Stimulated activated CD8-positive, alpha-beta memory T cell treated with anti-CD3 and anti-CD28 coated beads, Interleukin-12 subunit alpha, Interleukin-12 subunit beta, amount 100 ng/mL, for 1 hour (primary cell): ENCODE data around the gene LYPD6.
"Not testable (repeated sequence)": the region's sequence is repeated elsewhere in the genome, so short reads cannot be mapped to it uniquely, and the experiment has no call there.

ENCODE experiments used
- DNase-seq: peaks from one replicate; pipeline ENCODE4 v3.0.0-alpha.2; 2020; ENCODE audit warnings: low read depth

The LYPD6 gene, protein sequence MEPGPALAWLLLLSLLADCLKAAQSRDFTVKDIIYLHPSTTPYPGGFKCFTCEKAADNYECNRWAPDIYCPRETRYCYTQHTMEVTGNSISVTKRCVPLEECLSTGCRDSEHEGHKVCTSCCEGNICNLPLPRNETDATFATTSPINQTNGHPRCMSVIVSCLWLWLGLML

DNA sequence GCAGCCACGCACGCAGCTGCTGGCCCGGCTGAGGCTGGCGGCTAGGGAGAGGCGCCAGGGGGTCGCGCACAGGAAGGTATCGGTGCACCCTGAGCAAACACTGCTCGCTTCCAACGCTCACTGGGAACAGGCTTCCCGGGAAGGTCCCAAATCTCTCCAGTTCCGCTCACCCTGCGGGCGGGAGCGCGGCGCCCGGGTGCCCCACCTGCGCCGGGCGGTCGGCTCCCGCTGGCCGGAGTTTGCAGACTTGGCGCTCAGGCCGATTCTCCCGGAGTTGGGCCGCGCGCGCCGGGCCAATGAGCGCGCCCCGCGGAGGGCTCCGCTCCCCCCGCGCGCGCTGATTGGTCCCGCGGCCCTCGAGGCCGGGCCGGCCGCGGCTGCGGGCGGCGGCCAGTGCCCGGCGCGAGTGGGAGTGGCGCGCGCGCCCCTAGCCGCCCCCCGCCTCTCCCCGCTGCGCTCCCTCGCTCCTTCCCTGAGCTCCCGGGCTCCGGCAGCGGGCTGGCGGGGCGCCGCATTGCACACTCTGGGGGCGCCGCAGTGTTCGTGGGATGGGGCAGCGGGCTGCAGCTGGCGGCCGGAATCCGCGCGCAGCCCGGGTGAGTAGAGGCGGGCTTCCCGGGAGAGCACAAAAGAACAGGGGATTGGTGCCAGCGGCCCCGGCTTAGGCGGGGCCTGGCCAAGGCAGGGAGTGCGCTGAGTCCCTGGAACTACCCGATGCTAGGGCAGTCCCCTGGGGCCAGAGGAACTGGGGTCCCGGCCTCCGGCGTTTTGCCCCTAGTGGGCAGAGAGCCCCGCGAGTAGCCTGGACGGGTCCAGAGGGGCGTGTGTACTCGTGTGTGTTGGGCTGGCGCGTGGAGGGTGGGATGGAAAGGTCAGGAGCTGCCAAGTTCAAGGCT, at the start of gene LYPD6:
Gene LYPD6, plus strand, starts transcription at position 461 of the 896 bp plus-strand sequence. CDS start 107,122 bp downstream, outside the sequence.
- DNase-seq, result no peak

DNA sequence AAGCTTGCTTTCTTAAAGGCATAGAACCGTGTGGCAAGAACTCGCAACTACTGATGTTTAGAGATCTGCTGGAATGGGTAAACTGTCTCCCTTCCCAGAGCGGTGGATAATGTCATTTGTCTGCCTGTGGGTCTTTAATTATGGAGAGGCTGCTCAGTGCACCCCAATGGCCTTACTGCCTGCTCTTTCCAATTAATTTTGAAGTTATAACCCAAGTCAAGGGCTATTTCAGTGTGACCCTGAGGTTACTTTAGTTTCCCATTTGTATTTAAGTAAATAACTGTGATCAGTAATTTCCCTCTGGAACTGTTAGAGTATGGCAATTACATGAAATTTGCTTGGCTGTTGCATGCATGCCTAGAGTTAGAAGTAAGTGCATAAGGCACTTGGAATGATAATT, 48.9 kb upstream of the LYPD6 start:
- no peak for DNase-seq

DNA sequence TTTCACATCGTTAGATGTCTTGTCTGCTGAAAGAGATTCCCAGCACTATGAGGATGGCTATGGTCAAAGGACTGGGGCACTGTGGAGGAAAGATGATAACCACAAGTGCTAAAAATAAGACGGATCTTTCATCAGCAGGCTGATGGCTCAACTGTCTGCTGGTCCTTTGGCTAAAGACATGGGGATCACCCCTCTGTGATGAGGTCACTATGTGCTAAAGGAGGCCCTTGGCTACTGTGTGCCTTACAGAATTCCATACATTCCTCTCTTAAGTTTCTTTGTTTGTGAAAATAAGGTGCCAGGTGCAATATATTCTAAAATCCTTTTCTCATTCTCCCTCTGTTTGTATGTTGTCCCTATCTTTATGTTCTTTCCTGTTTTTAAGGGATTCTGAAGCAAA, 39.7 kb upstream of the LYPD6 start:
- DNase-seq, result no peak

DNA sequence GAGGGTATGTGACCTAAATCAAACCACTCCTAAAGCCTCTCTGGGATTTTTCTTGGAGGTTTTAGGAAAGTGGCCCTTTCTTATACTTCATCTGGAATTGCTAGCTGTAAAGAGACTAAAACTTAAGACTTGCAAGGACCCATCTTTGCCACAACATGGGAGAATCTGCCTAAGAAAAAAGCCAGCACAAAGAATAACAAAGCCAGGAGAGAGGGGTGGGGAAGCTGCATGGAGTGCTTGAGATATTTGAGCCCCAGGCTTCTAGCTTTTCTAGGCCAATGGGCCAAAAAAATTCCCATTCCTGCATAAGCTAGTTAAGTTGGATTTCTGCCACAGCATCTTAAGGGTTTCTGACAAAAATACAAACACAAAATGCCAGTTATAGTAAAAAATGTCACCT, 38.5 kb upstream of the LYPD6 start:
- no peak for DNase-seq

DNA sequence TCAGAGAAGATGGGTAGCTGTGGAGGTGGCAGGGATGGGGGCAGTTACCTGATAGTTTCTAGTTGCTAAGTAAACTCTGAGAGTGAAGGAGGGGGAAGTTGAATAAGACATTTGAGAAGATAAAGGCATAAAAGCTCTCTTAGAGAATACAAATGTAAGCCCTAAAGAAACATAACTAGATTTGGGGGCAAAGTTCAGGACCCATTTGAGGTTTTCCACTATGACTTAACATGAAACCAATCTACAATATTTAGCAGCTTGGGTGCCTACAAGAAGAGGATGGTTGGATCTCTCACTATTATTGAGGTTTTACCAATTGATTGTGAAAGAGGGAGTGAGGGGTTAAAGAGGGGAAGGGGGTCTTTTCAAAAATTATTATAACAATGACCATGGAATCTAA, 34.4 kb upstream of the LYPD6 start:
- DNase-seq, result no peak

DNA sequence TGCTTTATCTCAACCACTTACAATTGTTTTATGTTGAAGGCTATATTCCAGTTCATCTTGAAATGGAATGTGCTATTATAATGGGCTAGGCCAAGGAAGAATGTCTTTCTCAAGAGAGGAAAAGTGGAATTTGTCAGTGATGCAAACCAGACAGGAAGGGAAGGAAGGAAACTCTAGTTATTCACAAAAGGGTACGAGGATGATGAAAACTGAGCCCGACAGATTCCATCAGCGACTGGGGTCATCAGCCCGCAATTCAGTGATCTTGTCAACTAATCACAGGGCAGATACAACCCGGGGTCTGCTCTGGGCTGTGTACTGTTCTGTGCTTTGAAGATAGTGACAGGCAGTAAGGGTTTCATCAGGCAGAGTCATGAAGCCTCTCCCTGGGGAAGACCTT, 23.4 kb upstream of the LYPD6 start:
- DNase-seq, result no peak

DNA sequence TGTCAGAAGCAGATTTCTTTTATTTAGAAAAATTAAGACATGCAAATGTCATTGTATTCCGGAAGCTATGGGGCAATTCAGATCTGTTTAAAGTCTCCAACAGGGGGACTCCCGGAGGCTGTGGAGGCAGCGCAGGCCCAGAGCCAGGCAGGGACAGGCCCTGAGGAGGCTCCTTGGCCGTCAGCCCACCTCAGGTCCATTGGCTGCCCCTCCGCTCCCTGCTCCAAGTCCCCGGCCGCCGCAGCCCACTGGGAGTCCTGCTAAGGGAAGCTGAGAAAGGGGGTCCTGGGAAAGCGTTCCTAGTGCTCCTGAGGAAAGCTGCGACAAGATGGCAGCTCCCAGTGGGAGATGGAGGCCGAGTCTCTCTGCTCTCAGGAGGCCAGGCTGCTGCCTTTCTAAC, 20.0 kb upstream of the LYPD6 start:
- DNase-seq, result no peak

DNA sequence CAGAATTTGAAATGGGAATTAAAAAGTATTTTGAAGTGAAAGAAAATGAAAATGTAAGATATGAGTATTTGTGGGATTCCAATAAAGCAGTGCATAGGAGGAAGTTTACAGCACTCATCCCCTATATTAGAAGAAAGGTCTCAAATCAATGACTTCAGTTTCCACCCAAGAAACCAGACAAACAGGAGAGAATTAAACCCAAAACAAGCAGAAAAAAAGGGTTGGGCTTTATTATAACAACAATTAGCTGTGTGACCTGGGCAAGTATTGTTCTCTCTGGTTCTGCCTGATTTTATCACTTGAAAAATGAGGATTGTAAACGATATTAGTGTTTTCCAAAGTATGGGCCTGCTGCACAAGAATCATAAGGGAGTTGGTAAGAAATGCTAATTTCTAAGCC, 18.3 kb upstream of the LYPD6 start:
- DNase-seq, result no peak

DNA sequence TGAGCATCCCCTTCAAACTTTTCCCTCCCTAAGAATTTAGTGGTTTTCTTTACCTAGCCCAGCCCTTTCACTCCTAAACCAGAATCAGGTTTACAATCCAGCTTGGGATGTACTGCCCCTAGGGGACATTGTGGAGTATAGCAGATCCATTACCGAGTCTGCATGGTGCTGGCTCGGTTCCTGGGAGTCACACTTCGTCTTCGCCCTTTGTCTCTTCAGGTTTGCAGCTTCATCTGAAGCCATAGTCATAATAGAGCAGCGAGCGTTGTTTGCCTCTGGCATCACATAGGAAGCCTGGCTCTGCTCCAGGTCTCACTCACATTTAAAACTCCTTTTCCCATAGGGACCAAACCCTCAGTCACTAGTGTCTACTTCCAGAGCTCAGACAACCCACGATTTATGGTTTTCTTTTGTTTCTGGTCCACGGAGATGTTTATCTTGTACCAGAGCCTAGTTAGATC, 16.8 kb upstream of the LYPD6 start:
- DNase-seq, result no peak

DNA sequence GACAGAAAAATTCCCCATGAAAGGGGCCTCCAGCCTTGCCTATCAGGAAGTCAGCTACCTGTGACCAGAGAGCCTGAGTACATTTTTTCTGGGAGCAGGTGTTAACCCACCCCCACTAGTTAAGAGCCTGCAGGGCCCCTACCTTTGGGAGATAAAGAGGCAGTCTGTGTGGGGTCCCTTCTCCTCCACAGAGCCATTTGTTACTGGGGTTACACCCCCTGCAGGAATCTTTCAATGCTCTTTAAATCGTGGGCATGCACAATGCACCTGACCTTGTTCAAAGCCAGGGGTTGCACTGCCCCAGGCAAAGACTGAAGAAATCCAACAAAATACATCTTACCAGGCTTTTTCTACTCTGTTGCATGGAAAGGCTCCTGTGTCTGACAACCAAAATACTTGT, 15.7 kb upstream of the LYPD6 start:
- DNase-seq, result no peak

DNA sequence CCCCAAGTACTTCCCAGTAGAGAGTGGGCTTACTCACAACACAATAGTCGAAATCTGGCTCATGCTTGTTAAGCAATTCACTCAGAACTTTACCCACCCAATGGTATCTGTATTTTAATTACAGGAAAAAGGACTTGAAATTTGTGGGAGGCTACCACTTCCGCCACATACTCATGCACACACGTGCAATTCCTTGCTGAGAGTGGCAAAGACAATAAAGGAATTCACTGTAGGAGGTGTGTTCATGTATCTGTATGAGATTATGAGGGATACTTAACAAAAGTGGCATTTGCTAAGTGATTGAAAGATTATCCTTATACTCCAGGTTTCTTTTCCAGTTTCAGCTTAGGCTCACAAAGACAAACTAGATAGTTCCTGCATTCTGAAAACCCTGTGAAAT, 14.9 kb upstream of the LYPD6 start:
- DNase-seq, result no peak

DNA sequence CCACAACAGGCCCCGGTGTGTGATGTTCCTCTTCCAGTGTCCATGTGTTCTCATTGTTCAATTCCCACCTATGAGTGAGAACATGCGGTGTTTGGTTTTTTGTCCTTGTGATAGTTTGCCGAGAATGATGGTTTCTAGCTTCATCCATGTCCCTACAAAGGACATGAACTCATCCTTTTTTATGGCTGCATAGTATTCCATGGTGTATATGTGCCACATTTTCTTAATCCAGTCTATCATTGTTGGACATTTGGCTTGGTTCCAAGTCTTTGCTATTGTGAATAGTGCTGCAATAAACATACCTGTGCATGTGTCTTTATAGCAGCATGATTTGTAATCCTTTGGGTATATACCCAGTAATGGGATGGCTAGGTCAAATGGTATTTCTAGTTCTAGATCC, 11.8 kb upstream of the LYPD6 start:
- DNase-seq, result not testable (repeated sequence)

DNA sequence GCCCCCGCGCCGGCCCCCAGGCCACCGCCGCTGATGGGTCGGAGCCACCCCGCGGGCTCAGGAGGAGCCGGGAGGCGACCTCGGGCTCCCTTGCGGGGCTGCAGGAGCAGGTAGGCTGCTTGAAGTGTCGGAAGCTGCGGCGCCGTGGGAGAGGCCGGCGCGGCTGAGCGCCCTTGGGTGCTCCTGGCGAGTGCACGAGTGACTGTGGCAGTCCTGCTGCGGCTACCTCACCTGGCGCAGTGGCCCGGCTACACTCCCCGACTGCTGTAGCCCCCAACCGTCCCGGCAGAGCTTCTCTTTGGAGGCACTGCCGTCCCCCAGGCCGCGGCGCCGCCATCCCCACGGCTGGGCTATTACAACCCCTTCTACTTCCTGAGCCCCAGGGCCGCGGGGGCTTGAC, 10.0 kb upstream of the LYPD6 start:
- DNase-seq, result no peak

DNA sequence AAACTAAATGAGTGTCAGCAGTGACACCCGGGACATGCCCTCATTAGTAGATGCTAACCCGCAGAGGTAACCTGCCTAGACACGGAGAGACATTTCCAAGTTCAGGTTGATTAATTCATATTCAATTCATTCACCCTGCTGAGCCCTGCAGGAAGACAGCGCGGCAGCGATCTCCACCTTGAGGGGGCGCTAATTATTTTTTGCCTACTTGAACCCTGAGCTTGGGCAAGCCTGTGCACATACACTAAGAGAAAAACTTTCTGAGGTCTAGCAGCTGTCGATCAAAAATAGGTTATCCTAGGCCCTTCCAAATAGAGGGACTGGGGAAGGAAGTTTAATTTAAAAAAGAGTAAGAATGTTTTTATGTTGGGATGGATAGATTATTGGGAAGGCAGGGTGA, 1.3 kb upstream of the LYPD6 start:
- no peak for DNase-seq

DNA sequence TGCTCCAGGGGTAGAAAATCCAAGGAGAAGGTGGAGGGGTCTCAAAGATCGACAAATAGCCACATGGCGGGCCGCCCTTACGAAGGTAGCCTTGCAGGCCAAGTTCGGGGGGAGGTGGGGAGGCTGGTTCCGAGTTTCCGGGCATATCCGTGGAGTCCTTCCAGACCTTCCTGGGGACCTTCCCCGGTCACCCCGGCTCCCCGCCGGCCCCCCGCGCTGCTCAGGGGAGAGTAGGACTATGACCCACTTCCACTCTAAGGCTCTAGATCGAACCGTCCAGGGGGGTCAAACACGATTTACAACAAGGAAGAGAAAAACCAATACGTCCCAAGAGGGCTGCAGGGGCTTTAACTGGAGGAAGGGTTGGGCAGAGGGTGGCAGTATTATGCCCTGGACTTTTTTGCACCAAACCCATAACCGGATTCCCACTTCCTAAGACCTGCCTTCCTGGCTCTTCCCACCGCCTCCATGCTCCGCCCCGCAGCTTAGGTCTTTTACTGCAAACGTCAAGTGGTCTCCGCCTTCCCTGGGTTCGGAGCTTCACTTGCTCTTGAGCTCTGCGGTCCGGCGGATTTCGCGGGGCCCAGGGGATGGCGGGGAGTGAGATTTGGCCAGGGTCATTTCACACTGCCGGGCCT, 779 bp upstream of the LYPD6 start:
- no peak for DNase-seq

DNA sequence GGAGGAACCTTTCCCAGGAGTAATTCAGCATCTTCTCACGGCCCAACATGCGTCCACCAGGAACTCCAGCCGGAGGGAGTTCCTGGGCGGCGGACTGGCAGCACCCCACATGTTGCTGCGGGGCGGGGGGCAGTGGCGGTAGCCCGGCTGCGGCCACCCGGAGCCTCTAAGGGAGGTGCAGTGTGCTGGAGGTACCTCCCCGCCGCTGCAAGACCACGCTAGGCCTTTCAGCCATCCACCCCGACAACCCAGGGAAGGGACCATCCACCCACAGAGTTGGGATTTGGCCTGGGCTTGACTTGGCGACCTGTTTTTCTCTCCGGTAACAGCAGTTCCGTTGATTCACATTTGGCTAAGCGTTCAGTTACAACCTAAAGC, 625 bp downstream of the LYPD6 start:
- DNase-seq, result no peak

DNA sequence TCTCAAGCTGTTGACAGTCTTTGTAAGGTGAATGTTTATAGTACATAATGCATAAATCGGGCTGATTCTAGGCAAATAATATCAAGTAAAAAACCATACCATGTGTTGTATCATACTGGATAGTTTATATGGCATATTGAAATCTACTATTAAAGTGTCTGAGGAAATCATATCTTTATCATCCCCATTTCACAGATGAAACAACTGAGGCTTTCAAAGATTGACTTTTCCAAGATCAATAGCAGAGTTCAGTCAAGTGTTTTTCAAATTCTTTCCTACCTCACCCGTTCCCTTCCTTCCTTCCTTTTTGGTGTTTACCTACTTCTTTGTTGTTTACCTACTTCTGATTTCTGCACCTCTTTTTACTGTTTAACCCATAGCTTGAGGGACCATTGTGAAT, 2.0 kb downstream of the LYPD6 start:
- DNase-seq, result no peak

DNA sequence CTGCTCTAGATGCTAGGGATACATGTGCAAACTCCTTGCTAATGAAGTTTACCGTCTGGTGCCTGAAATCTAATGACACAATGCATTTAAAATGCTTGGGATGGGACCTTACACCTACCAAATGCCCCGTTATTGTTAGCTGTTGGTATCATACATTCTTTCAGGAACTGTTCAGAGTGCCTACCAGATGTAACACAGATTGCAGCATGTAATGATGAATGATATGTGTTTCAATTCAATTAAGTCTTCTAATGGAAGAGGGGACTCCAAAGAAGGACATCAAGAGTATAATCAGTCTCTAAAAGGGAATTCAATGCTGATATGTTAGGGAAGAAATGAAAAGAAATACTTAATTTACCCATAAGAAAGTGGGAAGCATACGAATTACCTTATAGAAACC, 3.2 kb downstream of the LYPD6 start:
- no peak for DNase-seq

DNA sequence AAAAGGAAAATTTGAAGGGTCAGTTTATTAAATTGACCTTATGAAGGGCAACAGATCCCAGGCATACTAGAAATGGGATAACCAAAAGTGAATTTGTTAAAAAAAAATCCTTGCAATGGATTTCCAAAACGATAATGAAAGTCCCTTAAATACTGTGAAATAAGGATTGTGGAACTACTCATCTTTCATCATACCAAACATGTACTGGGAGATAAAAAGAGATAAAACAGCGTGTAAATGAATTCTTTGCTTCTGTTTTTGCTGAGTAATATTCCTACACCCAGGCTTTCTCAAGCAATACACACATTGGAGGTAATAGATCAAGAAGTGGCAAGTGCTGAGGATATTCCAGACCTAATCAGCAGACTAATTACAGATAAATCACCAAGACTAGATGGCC, 3.8 kb downstream of the LYPD6 start:
- DNase-seq, result no peak

DNA sequence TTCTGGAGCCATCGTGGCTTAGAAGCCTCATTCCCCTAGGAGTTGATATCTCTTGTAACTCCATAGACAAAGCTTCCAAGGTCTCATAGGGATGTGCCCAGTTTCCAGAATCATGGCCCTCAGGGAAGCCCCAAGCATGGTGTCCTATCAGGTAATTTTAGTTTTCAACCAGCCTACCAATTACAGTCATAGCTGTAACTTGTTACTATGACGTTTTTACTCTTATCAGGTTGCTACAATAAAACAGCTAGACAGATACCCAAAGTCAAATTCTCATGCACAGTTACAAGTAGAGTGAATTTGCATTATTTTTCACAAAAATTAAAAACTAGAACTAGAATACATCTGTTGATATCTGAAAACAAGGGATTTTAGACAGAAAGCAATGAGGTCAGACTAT, 8.9 kb downstream of the LYPD6 start:
- no peak for DNase-seq

DNA sequence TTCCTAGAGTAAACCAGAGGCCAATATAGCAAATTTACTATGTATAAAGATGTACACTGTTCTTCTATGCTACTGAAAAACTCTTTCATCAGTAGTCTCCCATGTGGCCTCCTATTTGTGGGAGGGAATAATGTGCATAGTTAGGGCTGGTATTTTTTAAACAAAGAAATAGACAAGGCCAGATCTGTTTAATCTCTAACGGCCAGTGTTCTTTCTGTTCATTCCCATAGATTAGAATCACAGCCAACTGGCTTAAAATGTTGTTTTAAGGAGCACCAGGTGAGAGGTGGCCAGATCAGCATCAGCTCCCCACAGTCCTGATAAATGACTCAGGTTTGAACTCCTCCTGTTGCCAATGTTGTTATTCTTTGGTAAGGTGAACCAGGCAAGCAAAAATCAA, 12.1 kb downstream of the LYPD6 start:
- DNase-seq, result no peak

DNA sequence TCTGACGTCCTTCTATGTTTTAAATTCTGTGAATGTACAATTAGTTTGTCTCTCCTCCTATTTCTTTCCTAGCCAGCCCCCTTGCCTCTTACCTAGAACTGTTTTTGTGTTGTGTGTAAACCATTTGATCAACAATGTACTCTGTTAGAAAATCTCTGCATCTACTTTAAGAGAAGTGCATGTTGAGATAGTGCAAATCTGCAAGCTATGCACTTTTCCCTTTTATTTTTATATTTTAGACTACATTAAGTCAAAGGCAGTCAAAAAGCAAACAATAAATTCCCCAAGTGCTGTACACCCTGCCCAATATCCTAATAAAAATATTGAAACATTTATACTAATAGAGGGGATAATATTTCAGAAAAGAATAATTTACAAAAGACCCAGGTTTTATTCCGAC, 13.7 kb downstream of the LYPD6 start:
- DNase-seq, result no peak

DNA sequence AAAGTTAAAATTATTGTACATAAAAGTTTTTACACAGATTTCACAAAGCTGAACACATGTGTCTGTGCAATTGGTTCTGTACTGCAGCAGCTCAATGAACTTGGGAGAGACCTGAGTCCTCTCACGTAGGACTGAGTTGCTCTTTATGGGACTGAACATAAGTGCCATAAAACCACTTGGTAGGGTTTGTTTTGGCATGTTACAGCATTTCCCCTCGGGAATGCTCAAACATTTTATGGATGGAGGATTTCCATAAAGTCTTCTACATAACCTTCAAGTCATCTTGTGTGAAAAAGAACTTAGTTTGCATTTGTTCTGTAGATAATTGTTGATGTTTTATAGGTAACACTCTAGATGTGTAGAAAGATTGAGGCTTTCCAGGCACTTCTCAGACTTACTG, 15.9 kb downstream of the LYPD6 start:
- DNase-seq, result no peak
